AG09309 (cell line): ENCODE data around the gene PAN2.

ENCODE experiments used
- DNase-seq: peaks from one replicate; pipeline ENCODE4 v3.0.0-alpha.2; 2010; ENCODE audit warnings: low read depth
- H3K4me3 ChIP-seq: 2 replicates; pipeline ENCODE4 v1.5.1; 2011; ENCODE audit warnings: mild to moderate bottlenecking, low read depth, low read length, moderate library complexity; ENCODE audit not compliant: control insufficient read depth
- CTCF ChIP-seq: IDR thresholded peaks from 2 replicates; pipeline ENCODE4 v1.5.1; 2011; ENCODE audit warnings: mild to moderate bottlenecking, low read depth, low read length, inconsistent platforms; ENCODE audit not compliant: insufficient read depth, control insufficient read depth; ENCODE audit errors: missing control alignments

Gene PAN2

GRCh38 chr12:56317675-56318074 is 16.1 kb downstream of the PAN2 start:
- no peak overlapping the region for H3K4me3 ChIP-seq
- DNase-seq = no peak
- TF ChIP-seq CTCF = no peak

DNA sequence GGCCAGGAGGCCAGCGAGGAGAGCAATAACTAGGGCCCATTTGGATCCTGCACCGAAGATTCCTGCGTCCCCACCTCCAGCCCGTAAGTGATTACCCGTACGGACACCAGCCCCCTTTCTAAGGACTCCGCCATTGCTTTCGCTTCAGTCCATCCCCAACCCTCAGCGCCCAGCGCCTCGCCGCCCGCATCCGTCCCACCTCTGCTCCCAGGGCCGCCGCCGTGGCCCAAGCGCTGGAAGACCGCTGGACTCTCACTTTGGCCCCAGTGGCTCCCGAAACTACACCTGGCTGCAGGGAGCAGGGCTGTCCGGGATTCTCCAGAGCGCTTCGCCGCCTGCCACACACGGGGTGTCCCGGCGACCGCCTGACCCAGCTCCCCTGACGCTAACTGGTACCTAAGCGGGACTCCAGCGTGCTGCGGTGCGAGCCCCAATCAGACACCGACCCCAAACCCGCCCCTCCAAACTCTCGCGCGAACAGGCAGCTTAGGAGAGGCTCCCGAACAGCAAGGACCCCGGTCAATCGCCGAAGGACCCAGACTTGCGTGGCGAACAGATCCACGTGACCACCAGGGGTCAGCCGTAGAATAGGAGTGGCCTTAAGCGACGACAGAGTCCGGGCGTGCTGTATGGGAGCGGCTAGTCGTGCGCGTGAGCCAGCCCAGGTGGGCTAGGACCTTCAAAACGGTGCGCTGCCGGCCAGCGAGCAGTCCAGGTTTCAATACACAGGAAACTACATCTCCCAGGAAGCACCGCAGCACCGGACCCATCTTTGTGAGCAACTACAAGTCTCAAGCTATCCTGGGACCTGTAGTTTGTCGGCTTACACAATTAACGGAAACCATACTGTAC is 18.0 kb downstream of the PAN2 start, which contains the start of gene CNPY2:
Gene CNPY2, minus strand, starts transcription at position 367 of the 852 bp plus-strand sequence. CDS start 771 bp downstream, outside the sequence.
- peak within 1 kb of the TSS; percentile 99 for H3K4me3 ChIP-seq
- peak; percentile 79 for DNase-seq
- TF ChIP-seq CTCF = peak; percentile 7

DNA sequence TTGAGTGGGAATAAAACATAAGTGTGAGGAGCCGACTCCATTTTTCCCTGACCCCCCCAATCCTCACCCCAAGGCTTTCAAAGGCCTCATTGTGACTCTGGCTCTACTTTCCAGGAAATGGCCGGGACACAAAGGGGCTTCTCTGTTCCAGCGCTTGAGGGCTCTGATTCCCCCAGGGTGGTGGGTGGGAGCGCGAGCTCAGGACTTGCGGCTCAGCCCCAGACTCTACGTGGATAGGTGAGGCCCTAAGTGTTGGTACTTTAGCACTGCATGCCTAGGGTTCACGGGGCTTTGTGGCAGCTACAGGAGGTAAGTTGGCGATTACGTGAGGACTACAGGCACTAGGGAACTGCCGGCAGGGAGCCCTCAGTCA is 18.6 kb downstream of the PAN2 start:
- TF ChIP-seq CTCF = no peak
- DNase-seq = no peak
- H3K4me3 ChIP-seq = peak overlapping the region; percentile 99

- no peak for DNase-seq
- TF ChIP-seq CTCF = no peak
- no peak overlapping the region for H3K4me3 ChIP-seq
Measured at GRCh38 chr12:56311003-56311402, 22.8 kb downstream of the PAN2 start.

DNA sequence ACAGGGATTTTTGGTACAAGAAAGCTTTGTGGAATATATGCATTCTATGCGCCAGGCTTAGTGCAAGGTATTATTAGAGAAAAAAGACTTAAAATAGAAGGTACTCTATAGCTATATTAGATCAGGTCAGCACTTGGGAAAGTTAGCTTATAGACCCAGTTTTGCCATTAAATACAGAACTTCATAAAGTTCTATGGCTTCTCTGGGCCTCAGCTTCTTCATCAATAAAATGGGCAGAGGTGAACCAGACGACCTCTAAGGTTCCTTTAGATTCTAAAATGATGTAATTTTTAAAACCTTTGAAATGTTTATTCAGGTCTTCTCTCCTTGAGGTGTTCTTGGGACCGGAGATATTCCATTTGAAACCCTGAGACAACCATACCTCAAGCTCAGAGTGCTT is 25.1 kb downstream of the PAN2 start:
- no peak for TF ChIP-seq CTCF
- DNase-seq = no peak
- H3K4me3 ChIP-seq = no peak overlapping the region

DNA sequence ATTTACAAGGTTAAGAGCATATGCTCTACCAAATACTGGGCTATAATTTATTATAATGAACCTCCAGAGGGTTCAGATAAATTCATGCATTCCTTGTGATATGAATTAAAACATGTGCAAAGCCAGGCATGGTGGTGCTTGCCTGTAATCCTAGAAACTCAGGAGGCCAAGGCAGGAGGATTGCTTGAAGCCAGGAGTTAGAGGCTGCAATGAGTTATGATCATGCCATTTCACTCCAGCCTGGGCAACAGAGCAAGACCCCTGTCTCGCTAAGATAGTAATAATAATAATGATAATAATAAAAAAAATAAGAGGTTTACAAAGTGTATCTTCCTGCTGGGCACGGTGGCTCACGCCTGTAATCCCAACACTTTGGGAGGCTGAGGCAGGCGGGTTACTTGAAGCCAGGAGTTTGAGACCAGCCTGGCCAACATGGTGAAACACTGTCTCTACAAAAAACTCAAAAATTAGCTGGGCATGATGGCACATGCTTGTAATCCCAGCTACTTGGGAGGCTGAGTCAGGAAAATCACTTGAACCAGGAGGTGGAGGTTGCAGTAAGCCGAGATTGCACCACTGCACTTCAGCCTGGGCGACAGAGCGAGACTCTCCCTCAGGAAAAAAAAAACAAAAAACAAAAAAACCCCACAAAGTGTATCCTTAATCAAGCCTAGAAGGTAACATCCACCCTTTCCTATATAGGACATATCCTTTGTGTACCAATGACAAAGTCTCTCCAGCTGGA is 26.4 kb downstream of the PAN2 start:
- no peak for TF ChIP-seq CTCF
- no peak for DNase-seq
- H3K4me3 ChIP-seq = no peak overlapping the region
